Omental fat pad (tissue), 4 donors: Measurements from ENCODE around the gene ACVR1B. TPM values are rescaled to one million over a fixed set of nuclear protein-coding genes. Genes with fewer than 3 reads are reported as not detected.

ENCODE experiments used
- ATAC-seq: fragments of 150-250 bp; one replicate; pipeline ENCODE4 v1.9.1; 2016; ENCODE audit warnings: mild to moderate bottlenecking, moderate library complexity; ENCODE audit not compliant: low FRiP score
- DNase-seq: peaks from one replicate; pipeline ENCODE4 v3.0.0-alpha.2; 2019; ENCODE audit warnings: low spot score
- CTCF ChIP-seq, 3 donors: fragments of 450-650 bp; IDR thresholded peaks; one replicate each; pipeline ENCODE4 v1.5.1; 2016 to 2017; ENCODE audit warnings: antibody characterized with exemption in 3 of 3, mild to moderate bottlenecking in 3 of 3, moderate library complexity in 2 of 3
- total RNA-seq, 4 donors: library from RNA; depleted of rRNA; stranded (reverse); fragments of >200 nt; gene quantifications; one replicate each; pipeline ENCODE4 v1.1.0, GENCODE V29; 2016

Gene ACVR1B
- total RNA-seq, 4 donors from 2014 or later: 15.9 to 42.2 (median 20.5) TPM

GRCh38 chr12:51947246-51947996, 4.1 kb upstream of the ACVR1B start:
- no peak for ATAC-seq
- TF ChIP-seq CTCF (IDR thresholded peaks at IDR 0.05): no peak
- no peak for DNase-seq

GRCh38 chr12:51948066-51948465, 3.4 kb upstream of the ACVR1B start:
- no peak for TF ChIP-seq CTCF (IDR thresholded peaks at IDR 0.05)
- ATAC-seq: no peak
- DNase-seq: no peak

- DNase-seq: no peak
- no peak for TF ChIP-seq CTCF (IDR thresholded peaks at IDR 0.05)
- ATAC-seq: no peak
These were observed 2.0 kb upstream of the ACVR1B start for GRCh38 chr12:51949342-51950030.

GRCh38 chr12:51950682-51951198, 759 bp upstream of the ACVR1B start:
- no peak for TF ChIP-seq CTCF (IDR thresholded peaks at IDR 0.05)
- ATAC-seq (no peak), DNase-seq (no peak)

- no peak for TF ChIP-seq CTCF (IDR thresholded peaks at IDR 0.05)
- DNase-seq: no peak
- ATAC-seq: peak; percentile 2
These were observed 584 bp downstream of the ACVR1B start for GRCh38 chr12:51951843-51952722.

- no peak for ATAC-seq
- TF ChIP-seq CTCF (IDR thresholded peaks at IDR 0.05): no peak
- no peak for DNase-seq
These were observed 1.6 kb downstream of the ACVR1B start for GRCh38 chr12:51953089-51953488.
